Skeletal muscle satellite cell (primary cell): Measurements from ENCODE around the gene MYO3B.
"Not testable (repeated sequence)": the region's sequence is repeated elsewhere in the genome, so short reads cannot be mapped to it uniquely, and the experiment has no call there.

Source experiments
- H3K27me3 ChIP-seq: 2 replicates; pipeline ENCODE4 v1.7.0; 2013; ENCODE audit warnings: low read length; ENCODE audit not compliant: control insufficient read depth, insufficient read depth
- H3K36me3 ChIP-seq: 2 replicates; pipeline ENCODE4 v1.7.0; 2013; ENCODE audit warnings: mild to moderate bottlenecking, control low read depth, low read length; ENCODE audit not compliant: insufficient read depth
- H3K4me1 ChIP-seq: 2 replicates; pipeline ENCODE4 v1.7.0; 2013; ENCODE audit warnings: low read length; ENCODE audit not compliant: control insufficient read depth, insufficient read depth
- H3K4me2 ChIP-seq: 2 replicates; pipeline ENCODE4 v1.7.0; 2013; ENCODE audit warnings: mild to moderate bottlenecking, low read length
- H3K4me3 ChIP-seq: 2 replicates; pipeline ENCODE4 v1.7.0; 2013; ENCODE audit warnings: low read length
- H3K9ac ChIP-seq: 2 replicates; pipeline ENCODE4 v1.7.0; 2013; ENCODE audit warnings: mild to moderate bottlenecking, low read depth, low read length, moderate library complexity
- H3K9me3 ChIP-seq: replicated peaks from 2 replicates; pipeline ENCODE4 v1.7.0; 2013; ENCODE audit warnings: mild to moderate bottlenecking, control low read depth, low read length

MYO3B gene

GRCh38 chr2:170652637-170653417 is 474.9 kb downstream of the MYO3B start:
- no peaks in the 10 kb centered on the region for H3K9me3 ChIP-seq
- H3K36me3 ChIP-seq, result no peaks in the 10 kb centered on the region
- no peak overlapping the region for H3K4me2 ChIP-seq
- H3K9ac ChIP-seq, result no peak overlapping the region
- H3K4me1 ChIP-seq, result no peaks in the 10 kb centered on the region
- H3K27me3 ChIP-seq, result no peaks in the 10 kb centered on the region
- no peak overlapping the region for H3K4me3 ChIP-seq

- H3K27me3 ChIP-seq, result no peaks in the 10 kb centered on the region
- no peaks in the 10 kb centered on the region for H3K36me3 ChIP-seq
- no peak overlapping the region for H3K9ac ChIP-seq
- no peak overlapping the region for H3K4me3 ChIP-seq
- H3K4me2 ChIP-seq, result no peak overlapping the region
- H3K9me3 ChIP-seq, result no peaks in the 10 kb centered on the region
- no peaks in the 10 kb centered on the region for H3K4me1 ChIP-seq
Measured at GRCh38 chr2:170656669-170657068, 478.7 kb downstream of the MYO3B start.

GRCh38 chr2:170660409-170660808 is 482.5 kb downstream of the MYO3B start:
- Histone ChIP-seq H3K9ac (no peak overlapping the region), H3K4me3 (no peak overlapping the region), H3K27me3 (no peaks in the 10 kb centered on the region), H3K9me3 (no peaks in the 10 kb centered on the region), H3K4me2 (no peak overlapping the region), H3K4me1 (no peaks in the 10 kb centered on the region), H3K36me3 (no peaks in the 10 kb centered on the region)

GRCh38 chr2:170665743-170666142 is 487.8 kb downstream of the MYO3B start:
- H3K4me2 ChIP-seq, result no peak overlapping the region
- H3K4me3 ChIP-seq, result no peak overlapping the region
- no peaks in the 10 kb centered on the region for H3K9me3 ChIP-seq
- no peak overlapping the region for H3K9ac ChIP-seq
- no peaks in the 10 kb centered on the region for H3K4me1 ChIP-seq
- no peaks in the 10 kb centered on the region for H3K36me3 ChIP-seq
- H3K27me3 ChIP-seq, result no peaks in the 10 kb centered on the region

- H3K9ac ChIP-seq, result no peak overlapping the region
- H3K36me3 ChIP-seq, result no peaks in the 10 kb centered on the region
- H3K4me2 ChIP-seq, result no peak overlapping the region
- H3K9me3 ChIP-seq, result no peaks in the 10 kb centered on the region
- H3K4me1 ChIP-seq, result no peaks in the 10 kb centered on the region
- H3K4me3 ChIP-seq, result no peak overlapping the region
- H3K27me3 ChIP-seq, result peaks cover 13% of the 10 kb centered on the region
Measured at GRCh38 chr2:170669909-170670308, 492.0 kb downstream of the MYO3B start.

- H3K4me1 ChIP-seq, result no peaks in the 10 kb centered on the region
- no peak overlapping the region for H3K4me3 ChIP-seq
- no peak overlapping the region for H3K9ac ChIP-seq
- no peaks in the 10 kb centered on the region for H3K36me3 ChIP-seq
- H3K9me3 ChIP-seq, result no peaks in the 10 kb centered on the region
- peaks cover 13% of the 10 kb centered on the region for H3K27me3 ChIP-seq
- H3K4me2 ChIP-seq, result no peak overlapping the region
Measured at GRCh38 chr2:170670651-170671050, 492.7 kb downstream of the MYO3B start.

GRCh38 chr2:170671079-170671478 is 493.1 kb downstream of the MYO3B start:
- Histone ChIP-seq H3K4me1 (no peaks in the 10 kb centered on the region), H3K9me3 (no peaks in the 10 kb centered on the region), H3K36me3 (no peaks in the 10 kb centered on the region), H3K4me2 (no peak overlapping the region), H3K4me3 (no peak overlapping the region), H3K9ac (no peak overlapping the region), H3K27me3 (peaks cover 13% of the 10 kb centered on the region)

GRCh38 chr2:170674282-170674681 is 496.3 kb downstream of the MYO3B start:
- H3K4me1 ChIP-seq, H3K9me3 ChIP-seq, H3K4me2 ChIP-seq, H3K4me3 ChIP-seq, H3K36me3 ChIP-seq, H3K9ac ChIP-seq: not testable (repeated sequence)
- peaks cover 13% of the 10 kb centered on the region for H3K27me3 ChIP-seq

- H3K9ac ChIP-seq, result no peak overlapping the region
- no peaks in the 10 kb centered on the region for H3K4me1 ChIP-seq
- no peak overlapping the region for H3K4me2 ChIP-seq
- peaks cover 13% of the 10 kb centered on the region for H3K27me3 ChIP-seq
- H3K9me3 ChIP-seq, result no peaks in the 10 kb centered on the region
- no peak overlapping the region for H3K4me3 ChIP-seq
- no peaks in the 10 kb centered on the region for H3K36me3 ChIP-seq
Measured at GRCh38 chr2:170675701-170676100, 497.8 kb downstream of the MYO3B start.

GRCh38 chr2:170679607-170680079 is 501.7 kb downstream of the MYO3B start:
- H3K4me2 ChIP-seq, result no peak overlapping the region
- no peaks in the 10 kb centered on the region for H3K36me3 ChIP-seq
- H3K9ac ChIP-seq, result no peak overlapping the region
- no peaks in the 10 kb centered on the region for H3K9me3 ChIP-seq
- no peaks in the 10 kb centered on the region for H3K4me1 ChIP-seq
- H3K27me3 ChIP-seq, result no peaks in the 10 kb centered on the region
- H3K4me3 ChIP-seq, result no peak overlapping the region

GRCh38 chr2:170680172-170680941 is 502.4 kb downstream of the MYO3B start:
- H3K4me3 ChIP-seq, result no peak overlapping the region
- H3K4me1 ChIP-seq, result no peaks in the 10 kb centered on the region

More at GRCh38 chr2:170680172-170680941, 502.4 kb downstream of the MYO3B start:
- Histone ChIP-seq H3K9me3 (no peaks in the 10 kb centered on the region), H3K27me3 (peaks cover under 1% of the 10 kb centered on the region), H3K36me3 (no peaks in the 10 kb centered on the region), H3K9ac (no peak overlapping the region), H3K4me2 (no peak overlapping the region)
